ENCODE results near the gene RAB11FIP4.

GRCh38 chr17:31549525-31550388 lies 158.3 kb downstream of the RAB11FIP4 start:
- TF ChIP-seq CTCF (tag by site-specific recombination; IDR thresholded peaks at IDR 0.05) (peak; percentile 29; the same call in 1 of the 2 replicates), ZNF664 (tag by site-specific recombination; IDR thresholded peaks at IDR 0.05) (no peak), ZBTB17 (tag by site-specific recombination; IDR thresholded peaks at IDR 0.05) (peak; percentile 53), ZNF513 (tag by site-specific recombination; IDR thresholded peaks at IDR 0.05) (peak; percentile 30; the same call in 1 of the 2 replicates), SP2 (tag by site-specific recombination; IDR thresholded peaks at IDR 0.05) (peak; percentile 86), ZBTB1 (tag by site-specific recombination; IDR thresholded peaks at IDR 0.05) (0 out of 2 replicates have a peak, but pooled peaks have one; percentile 35), PBX3 (CRISPR knock-in tag; IDR thresholded peaks at IDR 0.05) (peak; percentile 62), ZFP37 (tag by site-specific recombination; IDR thresholded peaks at IDR 0.05) (peak; percentile 93), ZSCAN30 (tag by site-specific recombination; IDR thresholded peaks at IDR 0.05) (peak; percentile 92), ZIC2 (tag by site-specific recombination; IDR thresholded peaks at IDR 0.05) (peak; percentile 66), TCF7L2 (IDR thresholded peaks at IDR 0.05; ENCODE audit: borderline replicate concordance, low read depth, low read length) (no peak), ZNF549 (tag by site-specific recombination; IDR thresholded peaks at IDR 0.05) (no peak)

All from HEK293 (cell line).